CD14-positive monocyte (primary cell): Measurements from ENCODE around the gene JDP2. TPM values are rescaled to one million over a fixed set of nuclear protein-coding genes. Genes with fewer than 3 reads are reported as not detected.

Experiments used
- DNase-seq, 3 donors: peaks; one replicate each; pipeline ENCODE4 v3.0.0-alpha.2; 2011 to 2022
- H2AFZ ChIP-seq: 2 replicates; pipeline ENCODE4 v1.6.0; 2012; ENCODE audit warnings: mild to moderate bottlenecking, low read depth, low read length, inconsistent platforms; ENCODE audit not compliant: insufficient read depth, poor library complexity, severe bottlenecking
- H3K27ac ChIP-seq, 2 donors: 1 replicate in 1 of 2; 2 replicates in 1 of 2; pipeline ENCODE4 v1.5.1; 2012 to 2013; ENCODE audit warnings: low read length in 2 of 2, control low read depth in 1 of 2, inconsistent platforms in 1 of 2, low read depth in 1 of 2, mild to moderate bottlenecking in 1 of 2
- H3K27me3 ChIP-seq, 2 donors: one replicate each; pipeline versions ENCODE4 v1.6.0 to v1.6.1; 2011 to 2013; ENCODE audit warnings: low read length in 2 of 2; ENCODE audit not compliant: control insufficient read depth in 2 of 2, insufficient read depth in 2 of 2
- H3K36me3 ChIP-seq, 2 donors: replicated peaks in 1 of 2; 1 replicate in 1 of 2; 2 replicates in 1 of 2; pipeline versions ENCODE4 v1.5.1 to v1.6.1; 2012 to 2013; ENCODE audit warnings: low read length in 2 of 2, control low read depth in 1 of 2, inconsistent platforms in 1 of 2, mild to moderate bottlenecking in 1 of 2; ENCODE audit not compliant: insufficient read depth in 2 of 2, control insufficient read depth in 1 of 2
- H3K4me1 ChIP-seq, 2 donors: 1 replicate in 1 of 2; 2 replicates in 1 of 2; pipeline versions ENCODE4 v1.5.1 to v1.6.1; 2012 to 2013; ENCODE audit warnings: low read length in 2 of 2, control low read depth in 1 of 2, inconsistent platforms in 1 of 2, mild to moderate bottlenecking in 1 of 2, moderate library complexity in 1 of 2; ENCODE audit not compliant: insufficient read depth in 2 of 2, control insufficient read depth in 1 of 2
- H3K4me2 ChIP-seq: replicated peaks from 2 replicates; pipeline ENCODE3; 2012; ENCODE audit warnings: low read length, moderate library complexity, mild to moderate bottlenecking; ENCODE audit not compliant: poor library complexity, severe bottlenecking; ENCODE audit errors: extremely low read depth
- H3K4me3 ChIP-seq, 3 experiments: fragments of 200-600 bp in 1 of 3; sonication (generic) in 1 of 3; replicated peaks in 1 of 3; 1 replicate in 2 of 3; 2 replicates in 1 of 3; pipeline ENCODE4 v1.5.1; 2011 to 2013; ENCODE audit warnings: low read length in 3 of 3, mild to moderate bottlenecking in 3 of 3, control low read depth in 2 of 3, low read depth in 2 of 3, inconsistent platforms in 1 of 3, moderate library complexity in 1 of 3
- H3K79me2 ChIP-seq: 2 replicates; pipeline ENCODE4 v1.6.0; 2012; ENCODE audit warnings: mild to moderate bottlenecking, control low read depth, inconsistent platforms, low read length, moderate library complexity; ENCODE audit not compliant: insufficient read depth
- H3K9ac ChIP-seq: 2 replicates; pipeline ENCODE4 v1.6.0; 2017; ENCODE audit warnings: low read length, mild to moderate bottlenecking; ENCODE audit not compliant: insufficient read depth, poor library complexity, severe bottlenecking
- H3K9me3 ChIP-seq, 2 donors: replicated peaks in 1 of 2; 1 replicate in 1 of 2; 2 replicates in 1 of 2; pipeline versions ENCODE4 v1.5.1 to v1.6.1; 2012 to 2013; ENCODE audit warnings: low read length in 2 of 2, control low read depth in 1 of 2; ENCODE audit not compliant: control insufficient read depth in 1 of 2, insufficient read depth in 1 of 2
- H4K20me1 ChIP-seq: 2 replicates; pipeline ENCODE4 v1.6.0; 2012; ENCODE audit warnings: mild to moderate bottlenecking, low read length, control low read depth, moderate library complexity; ENCODE audit not compliant: insufficient read depth
- H3K27ac Mint-ChIP-seq, 7 donors: one replicate each; pipeline ENCODE4 v1.8.0; 2020; ENCODE audit warnings: mild to moderate bottlenecking in 7 of 7, mixed read lengths in 7 of 7, moderate library complexity in 6 of 7, inconsistent platforms in 2 of 7
- H3K27me3 Mint-ChIP-seq, 3 donors: one replicate each; pipeline ENCODE4 v1.8.0; 2021 to 2022; ENCODE audit warnings: low read depth in 3 of 3, mild to moderate bottlenecking in 3 of 3, mixed read lengths in 3 of 3, moderate library complexity in 3 of 3, inconsistent platforms in 1 of 3
- H3K36me3 Mint-ChIP-seq, 2 donors: one replicate each; pipeline ENCODE4 v1.8.0; 2020; ENCODE audit warnings: mixed read lengths in 2 of 2, inconsistent platforms in 1 of 2, mild to moderate bottlenecking in 1 of 2
- H3K4me1 Mint-ChIP-seq: one replicate; pipeline ENCODE4 v1.8.0; 2020; ENCODE audit warnings: mild to moderate bottlenecking, mixed read lengths
- H3K4me3 Mint-ChIP-seq, 2 donors: one replicate each; pipeline ENCODE4 v1.8.0; 2020; ENCODE audit warnings: mild to moderate bottlenecking in 2 of 2, mixed read lengths in 2 of 2, moderate library complexity in 1 of 2
- H3K9me3 Mint-ChIP-seq, 7 donors: one replicate each; pipeline ENCODE4 v1.8.0; 2020 to 2022; ENCODE audit warnings: mixed read lengths in 7 of 7, mild to moderate bottlenecking in 6 of 7, moderate library complexity in 6 of 7, inconsistent platforms in 2 of 7
- CTCF ChIP-seq: fragments of 200-600 bp; IDR thresholded peaks from one replicate; pipeline ENCODE4 v1.8.0; 2022; ENCODE audit warnings: antibody characterized with exemption, mild to moderate bottlenecking
- WGBS: methylation state at CpG from one replicate; pipeline ENCODE4 v1.1.5; 2013; ENCODE audit warnings: missing lambda C conversion rate; ENCODE audit not compliant: insufficient coverage; 5-methylcytosine and 5-hydroxymethylcytosine counted together
- intact Hi-C, 2 donors: fragments of 100-400 bp; cut with micrococcal nuclease; formaldehyde crosslinking; loops; one replicate each; pipeline versions ENCODE4 v1.15.0 to v1.15.1; 2023
- polyA plus RNA-seq, 3 donors: library from polyadenylated mRNA; depleted of rRNA in 1 of 3; unstranded in 2 of 3; stranded (reverse) in 1 of 3; fragments of 300-500 nt in 2 of 3; fragments of >200 nt in 1 of 3; fragmentation: Illumina TruSeq in 2 of 3; gene quantifications; 1 replicate in 2 of 3; 2 replicates in 1 of 3; pipeline ENCODE4 v1.2.3, GENCODE V29; 2012 to 2021

The JDP2 gene
- polyA plus RNA-seq, 3 donors = 3.5 to 69.2 (median 14.2) TPM

- no peaks in the 10 kb centered on the region for H3K9me3 ChIP-seq
- peak overlapping the region; percentile 89 for H2AFZ ChIP-seq
- Mint-ChIP-seq H3K9me3 (peaks cover 0 to 2% (median 0%) of the 10 kb centered on the region in 7 donors), H3K4me3 (peak overlapping the region; percentile 99), H3K36me3 (peaks cover 29 to 30% of the 10 kb centered on the region in 2 donors), H3K4me1 (peaks cover 53% of the 10 kb centered on the region), H3K27ac (peak overlapping the region; percentile 75 to 96 (median 90)), H3K27me3 (peaks cover 0 to 2% (median 0%) of the 10 kb centered on the region in 3 donors)
- H3K36me3 ChIP-seq = peaks cover 16 to 29% of the 10 kb centered on the region in 2 donors
- H3K4me3 ChIP-seq = peak overlapping the region; percentile 61 to 89 (median 64)
- H3K79me2 ChIP-seq = peaks cover 54% of the 10 kb centered on the region
- no peaks in the 10 kb centered on the region for H3K27me3 ChIP-seq
- peaks cover 26% of the 10 kb centered on the region for H4K20me1 ChIP-seq
- 50% methylated on average over 1 of the region's 1 CpG for WGBS
- H3K9ac ChIP-seq = peak overlapping the region; percentile 77
- no peak for DNase-seq
- TF ChIP-seq CTCF = no peak
- peaks cover 30 to 37% of the 10 kb centered on the region in 2 donors for H3K4me1 ChIP-seq
- peak overlapping the region in 1 of 2 donors; percentile 88 for H3K27ac ChIP-seq
- H3K4me2 ChIP-seq = peak overlapping the region; percentile 87
- intact Hi-C loops = loop anchor here in 1 of 2 donors (5.0 kb wide), 1 partner anchor 34 kb away; no protein-coding TSS in a partner anchor
Observed at GRCh38 chr14:75522983-75523318, 95.1 kb downstream of the JDP2 start.

Other genes starting within 250 kb of the JDP2 start
- 1,000 to 10,000 TPM; 4,403 to 5,159 (median 4,841) TPM for gene FOS, start 149.2 kb upstream of the JDP2 start, polyA plus RNA-seq
- 10 to 100 TPM; 12.6 to 25.8 (median 20.9) TPM for gene BATF, start 94.4 kb downstream of the JDP2 start, polyA plus RNA-seq
- gene FLVCR2, start 150.6 kb downstream of the JDP2 start, polyA plus RNA-seq = 10 to 100 TPM; 13.2 to 36.6 (median 16.3) TPM
- 1 to 10 TPM; 1.6 to 8.2 (median 5.7) TPM for gene ERG28, start 232.9 kb downstream of the JDP2 start, polyA plus RNA-seq
- gene TTLL5, start 233.2 kb downstream of the JDP2 start, polyA plus RNA-seq = 1 to 10 TPM; 4.2 to 7.2 (median 4.7) TPM